ENCODE measurements around the gene BTNL9.

BTNL9 gene

GRCh38 chr5:181063514-181063913, 23.4 kb downstream of the BTNL9 start:
- no peaks in the 10 kb centered on the region for H3K4me1 ChIP-seq (ENCODE audit: low read length)
- H3K27me3 ChIP-seq (replicated peaks; ENCODE audit: insufficient read depth, low read length) = peaks cover 37% of the 10 kb centered on the region
- no peaks in the 10 kb centered on the region for H3K9me2 ChIP-seq (replicated peaks; ENCODE audit: insufficient read depth, low read length)
- H3K36me3 ChIP-seq (replicated peaks; ENCODE audit: insufficient read depth, low read length) = no peaks in the 10 kb centered on the region
- no peaks in the 10 kb centered on the region for H3K79me2 ChIP-seq (ENCODE audit: low read length)
- no peaks in the 10 kb centered on the region for H3F3A ChIP-seq (ENCODE audit: insufficient read depth, low read length)
- H3K9me3 ChIP-seq (replicated peaks; ENCODE audit: insufficient read depth, low read length) = no peaks in the 10 kb centered on the region
- no peak overlapping the region for H3K4me2 ChIP-seq (ENCODE audit: low read depth, low read length)
- no peak for DNase-seq
- H3K9ac ChIP-seq (ENCODE audit: low read length) = no peak overlapping the region
- no peak overlapping the region for H3K4me3 ChIP-seq (ENCODE audit: low read length)
- no peak overlapping the region for H2AFZ ChIP-seq (ENCODE audit: low read length)
- H4K20me1 ChIP-seq (ENCODE audit: insufficient read depth, low read length) = no peaks in the 10 kb centered on the region
- no peak overlapping the region for H3K27ac ChIP-seq (ENCODE audit: low read length)
- TF ChIP-seq EZH2phosphoT487 (IDR thresholded peaks at IDR 0.05; ENCODE audit: low read length) (no peak), EZH2 (optimal IDR thresholded peaks at IDR 0.05; ENCODE audit: low read depth, low read length) (no peak), CTCF (IDR thresholded peaks at IDR 0.05; ENCODE audit: low read length) (no peak)

- DNase-seq = no peak
- no peak overlapping the region for H3K27ac ChIP-seq (ENCODE audit: low read length)
- no peaks in the 10 kb centered on the region for H3F3A ChIP-seq (ENCODE audit: insufficient read depth, low read length)
- no peaks in the 10 kb centered on the region for H3K9me2 ChIP-seq (replicated peaks; ENCODE audit: insufficient read depth, low read length)
- no peak overlapping the region for H3K4me2 ChIP-seq (ENCODE audit: low read depth, low read length)
- no peaks in the 10 kb centered on the region for H4K20me1 ChIP-seq (ENCODE audit: insufficient read depth, low read length)
- no peaks in the 10 kb centered on the region for H3K36me3 ChIP-seq (replicated peaks; ENCODE audit: insufficient read depth, low read length)
- TF ChIP-seq EZH2 (optimal IDR thresholded peaks at IDR 0.05; ENCODE audit: low read depth, low read length) (no peak), CTCF (IDR thresholded peaks at IDR 0.05; ENCODE audit: low read length) (no peak), EZH2phosphoT487 (IDR thresholded peaks at IDR 0.05; ENCODE audit: low read length) (no peak)
- H3K27me3 ChIP-seq (replicated peaks; ENCODE audit: insufficient read depth, low read length) = peaks cover 45% of the 10 kb centered on the region
- H3K4me3 ChIP-seq (ENCODE audit: low read length) = no peak overlapping the region
- no peak overlapping the region for H3K9ac ChIP-seq (ENCODE audit: low read length)
- no peaks in the 10 kb centered on the region for H3K4me1 ChIP-seq (ENCODE audit: low read length)
- no peak overlapping the region for H2AFZ ChIP-seq (ENCODE audit: low read length)
- no peaks in the 10 kb centered on the region for H3K79me2 ChIP-seq (ENCODE audit: low read length)
- no peaks in the 10 kb centered on the region for H3K9me3 ChIP-seq (replicated peaks; ENCODE audit: insufficient read depth, low read length)
These were observed 24.9 kb downstream of the BTNL9 start for GRCh38 chr5:181064987-181065386.

GRCh38 chr5:181069767-181070491, 29.9 kb downstream of the BTNL9 start:
- Histone ChIP-seq H3K27ac (ENCODE audit: low read length) (no peak overlapping the region), H2AFZ (ENCODE audit: low read length) (no peak overlapping the region), H3K79me2 (ENCODE audit: low read length) (no peaks in the 10 kb centered on the region), H3K9me3 (replicated peaks; ENCODE audit: insufficient read depth, low read length) (no peaks in the 10 kb centered on the region), H4K20me1 (ENCODE audit: insufficient read depth, low read length) (no peaks in the 10 kb centered on the region), H3K36me3 (replicated peaks; ENCODE audit: insufficient read depth, low read length) (no peaks in the 10 kb centered on the region), H3K4me3 (ENCODE audit: low read length) (no peak overlapping the region), H3K9ac (ENCODE audit: low read length) (no peak overlapping the region), H3K4me2 (ENCODE audit: low read depth, low read length) (no peak overlapping the region), H3K9me2 (replicated peaks; ENCODE audit: insufficient read depth, low read length) (no peaks in the 10 kb centered on the region), H3F3A (ENCODE audit: insufficient read depth, low read length) (no peaks in the 10 kb centered on the region), H3K4me1 (ENCODE audit: low read length) (no peaks in the 10 kb centered on the region), H3K27me3 (replicated peaks; ENCODE audit: insufficient read depth, low read length) (peaks cover 25% of the 10 kb centered on the region)
- TF ChIP-seq EZH2 (optimal IDR thresholded peaks at IDR 0.05; ENCODE audit: low read depth, low read length) (no peak), EZH2phosphoT487 (IDR thresholded peaks at IDR 0.05; ENCODE audit: low read length) (no peak), CTCF (IDR thresholded peaks at IDR 0.05; ENCODE audit: low read length) (no peak)
- DNase-seq = no peak
